GM10266 (cell line): ENCODE results near the gene TRIM69.
"Not testable (repeated sequence)": the region's sequence is repeated elsewhere in the genome, so short reads cannot be mapped to it uniquely, and the experiment has no call there.

Experiments
- DNase-seq: peaks from one replicate; pipeline ENCODE4 v3.0.0; 2012; ENCODE audit errors: extremely low spot score
- TF ChIP-seq, protein P1 (sequence below): IDR thresholded peaks from 2 replicates; pipeline ENCODE4 v1.5.1; 2012; ENCODE audit warnings: mild to moderate bottlenecking, low read depth; ENCODE audit not compliant: control insufficient read depth, insufficient read depth; ENCODE audit errors: missing control alignments

TRIM69 gene

DNA sequence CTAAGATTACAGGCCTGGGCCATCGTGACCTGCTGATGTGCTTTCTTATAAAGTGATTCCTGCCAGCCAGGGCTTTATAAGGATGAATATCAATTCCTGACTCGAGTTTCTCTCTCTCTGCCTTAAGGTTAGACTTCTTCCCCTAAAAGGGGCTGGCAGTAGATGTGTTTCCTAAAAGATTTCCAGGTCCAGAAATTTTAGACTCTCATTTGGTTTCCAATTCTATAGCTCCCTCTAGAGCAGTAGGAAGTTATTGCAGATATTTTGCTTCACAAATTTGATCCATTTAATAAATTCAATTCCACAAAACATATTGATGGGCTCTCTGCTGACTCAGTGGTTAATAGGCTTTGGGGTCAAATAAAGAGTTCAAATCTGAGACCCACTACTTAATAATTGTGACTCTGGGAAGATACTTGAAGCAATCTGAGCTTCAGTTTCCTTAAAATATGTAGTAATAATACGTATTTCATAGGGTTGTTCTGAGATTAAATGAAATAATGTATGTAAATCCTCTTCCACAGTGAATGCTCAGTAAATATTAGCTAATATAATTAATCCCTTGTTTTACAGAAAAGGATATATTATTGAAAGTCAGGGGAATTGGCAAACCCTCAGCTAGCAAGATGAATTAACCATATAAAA, 2.1 kb downstream of the TRIM69 start:
- DNase-seq: peak; percentile 23
- TF ChIP-seq, protein P1, sequence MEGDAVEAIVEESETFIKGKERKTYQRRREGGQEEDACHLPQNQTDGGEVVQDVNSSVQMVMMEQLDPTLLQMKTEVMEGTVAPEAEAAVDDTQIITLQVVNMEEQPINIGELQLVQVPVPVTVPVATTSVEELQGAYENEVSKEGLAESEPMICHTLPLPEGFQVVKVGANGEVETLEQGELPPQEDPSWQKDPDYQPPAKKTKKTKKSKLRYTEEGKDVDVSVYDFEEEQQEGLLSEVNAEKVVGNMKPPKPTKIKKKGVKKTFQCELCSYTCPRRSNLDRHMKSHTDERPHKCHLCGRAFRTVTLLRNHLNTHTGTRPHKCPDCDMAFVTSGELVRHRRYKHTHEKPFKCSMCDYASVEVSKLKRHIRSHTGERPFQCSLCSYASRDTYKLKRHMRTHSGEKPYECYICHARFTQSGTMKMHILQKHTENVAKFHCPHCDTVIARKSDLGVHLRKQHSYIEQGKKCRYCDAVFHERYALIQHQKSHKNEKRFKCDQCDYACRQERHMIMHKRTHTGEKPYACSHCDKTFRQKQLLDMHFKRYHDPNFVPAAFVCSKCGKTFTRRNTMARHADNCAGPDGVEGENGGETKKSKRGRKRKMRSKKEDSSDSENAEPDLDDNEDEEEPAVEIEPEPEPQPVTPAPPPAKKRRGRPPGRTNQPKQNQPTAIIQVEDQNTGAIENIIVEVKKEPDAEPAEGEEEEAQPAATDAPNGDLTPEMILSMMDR: peak; percentile 49

DNA sequence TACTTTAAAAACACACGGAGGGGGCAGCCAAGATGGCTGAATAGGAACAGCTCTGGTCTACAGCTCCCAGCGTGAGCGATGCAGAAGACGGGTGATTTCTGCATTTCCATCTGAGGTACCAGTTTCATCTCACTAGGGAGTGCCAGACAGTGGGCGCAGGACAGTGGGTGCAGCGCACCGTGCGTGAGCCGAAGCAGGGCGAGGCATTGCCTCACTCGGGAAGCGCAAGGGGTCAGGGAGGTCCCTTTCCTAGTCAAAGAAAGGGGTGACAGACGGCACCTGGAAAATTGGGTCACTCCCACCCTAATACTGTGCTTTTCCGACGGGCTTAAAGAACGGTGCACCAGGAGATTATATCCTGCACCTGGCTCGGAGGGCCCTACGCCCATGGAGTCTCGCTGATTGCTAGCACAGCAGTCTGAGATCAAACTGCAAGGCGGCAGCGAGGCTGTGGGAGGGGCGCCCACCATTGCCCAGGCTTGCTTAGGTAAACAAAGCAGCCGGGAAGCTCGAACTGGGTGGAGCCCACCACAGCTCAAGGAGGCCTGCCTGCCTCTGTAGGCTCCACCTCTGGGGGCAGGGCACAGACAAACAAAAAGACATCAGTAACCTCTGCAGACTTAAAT, 3.0 kb downstream of the TRIM69 start:
- not testable (repeated sequence) for DNase-seq

DNA sequence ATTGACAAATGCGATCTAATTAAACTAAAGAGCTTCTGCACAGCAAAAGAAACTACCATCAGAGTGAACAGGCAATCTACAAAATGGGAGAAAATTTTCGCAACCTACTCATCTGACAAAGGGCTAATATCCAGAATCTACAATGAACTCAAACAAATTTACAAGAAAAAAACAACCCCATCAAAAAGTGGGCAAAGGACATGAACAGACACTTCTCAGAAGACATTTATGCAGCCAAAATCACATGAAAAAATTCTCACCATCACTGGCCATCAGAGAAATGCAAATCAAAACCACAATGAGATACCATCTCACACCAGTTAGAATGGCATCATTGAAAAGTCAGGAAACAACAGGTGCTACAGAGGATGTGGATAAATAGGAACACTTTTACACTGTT, 7.1 kb downstream of the TRIM69 start:
- DNase-seq: not testable (repeated sequence)

GRCh38 chr15:44753345-44753744, 17.0 kb downstream of the TRIM69 start:
- TF ChIP-seq, protein P1: no peak
- DNase-seq: no peak

DNA sequence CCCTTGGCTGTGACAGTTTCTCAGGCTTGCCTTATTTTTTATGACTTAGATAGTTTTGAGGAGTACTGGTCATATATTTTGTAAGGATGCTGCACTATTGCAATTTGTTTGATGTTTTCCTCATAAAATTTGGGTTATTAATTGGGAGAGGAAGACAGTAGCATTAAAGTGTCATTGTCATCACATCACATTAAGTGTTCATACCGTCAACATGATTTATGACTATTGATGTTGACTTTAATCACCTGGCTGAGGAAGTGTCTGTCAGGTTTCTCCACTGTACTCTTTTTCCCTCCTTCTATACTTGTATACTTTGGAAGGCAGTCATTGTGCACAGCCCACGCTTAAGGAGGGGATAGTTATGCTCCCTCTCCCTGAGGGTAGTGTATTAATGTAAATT, 26.9 kb downstream of the TRIM69 start:
- TF ChIP-seq, protein P1: no peak
- no peak for DNase-seq

DNA sequence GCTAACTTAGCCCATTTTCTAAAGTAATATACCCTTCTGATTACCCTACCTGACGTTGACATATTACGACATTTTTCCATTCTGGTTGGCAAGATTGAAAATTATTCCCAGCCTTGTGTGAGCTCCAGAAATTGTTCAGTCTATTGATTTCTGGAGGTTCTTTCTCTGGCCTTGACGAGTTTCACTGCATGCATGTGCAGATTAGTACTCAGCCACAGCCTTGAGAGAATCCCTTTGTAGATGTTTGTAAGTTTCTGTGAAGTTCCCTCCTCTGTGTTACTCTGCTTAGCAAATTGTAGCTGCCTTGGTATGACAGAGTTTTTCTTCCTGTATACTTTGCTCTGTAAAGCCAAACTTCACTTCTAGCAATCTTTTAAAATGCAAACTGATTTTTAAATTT, 27.5 kb downstream of the TRIM69 start:
- DNase-seq: no peak
- TF ChIP-seq, protein P1: no peak

GRCh38 chr15:44765036-44765435, 28.7 kb downstream of the TRIM69 start:
- no peak for DNase-seq

GRCh38 chr15:44769521-44769920, 33.2 kb downstream of the TRIM69 start:
- TF ChIP-seq, protein P1: no peak
- no peak for DNase-seq

More at GRCh38 chr15:44765036-44765435, 28.7 kb downstream of the TRIM69 start:
- TF ChIP-seq, protein P1: no peak

DNA sequence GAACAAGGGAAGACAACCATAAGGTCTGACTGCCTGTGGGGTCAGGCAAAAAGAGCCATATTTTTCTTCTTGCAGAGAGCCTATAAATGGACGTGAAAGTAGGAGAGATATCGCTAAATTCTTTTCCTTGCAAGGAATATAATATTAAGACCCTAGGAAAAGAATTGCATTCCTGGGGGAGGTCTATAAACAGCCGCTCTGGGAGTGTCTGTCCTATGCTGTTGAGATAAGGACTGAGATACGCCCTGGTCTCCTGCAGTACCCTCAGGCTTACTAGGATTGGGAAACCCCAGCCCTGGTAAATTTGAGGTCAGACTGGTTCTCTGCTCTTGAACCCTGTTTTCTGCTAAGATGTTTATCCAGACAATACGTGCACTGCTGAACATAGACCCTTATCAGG, 34.4 kb downstream of the TRIM69 start:
- DNase-seq: not testable (repeated sequence)
